Liver (tissue), 9 donors: ENCODE data around the gene ZNF331. TPM values are rescaled to one million over a fixed set of nuclear protein-coding genes. Genes with fewer than 3 reads are reported as not detected.

Experiments used
- DNase-seq: peaks from one replicate; pipeline ENCODE4 v3.0.0-alpha.2; 2017; ENCODE audit warnings: low spot score
- H3K27ac ChIP-seq, 2 donors: one replicate each; pipeline ENCODE4 v1.7.0; 2013; ENCODE audit warnings: inconsistent platforms in 2 of 2, low read length in 2 of 2, control low read depth in 1 of 2, low read depth in 1 of 2, mild to moderate bottlenecking in 1 of 2
- H3K27me3 ChIP-seq, 4 donors: one replicate each; pipeline versions ENCODE4 v1.6.1 to v1.7.0; 2013; ENCODE audit warnings: low read length in 3 of 4, inconsistent platforms in 1 of 4, mild to moderate bottlenecking in 1 of 4, moderate library complexity in 1 of 4; ENCODE audit not compliant: control insufficient read depth in 4 of 4, insufficient read depth in 4 of 4
- H3K36me3 ChIP-seq, 4 donors: one replicate each; pipeline versions ENCODE4 v1.6.1 to v1.7.0; 2013; ENCODE audit warnings: low read length in 3 of 4, mild to moderate bottlenecking in 3 of 4, low read depth in 1 of 4, moderate library complexity in 1 of 4; ENCODE audit not compliant: control insufficient read depth in 4 of 4, insufficient read depth in 3 of 4
- H3K4me1 ChIP-seq, 4 donors: one replicate each; pipeline versions ENCODE4 v1.6.1 to v1.7.0; 2013; ENCODE audit warnings: low read length in 3 of 4, mild to moderate bottlenecking in 3 of 4, moderate library complexity in 1 of 4; ENCODE audit not compliant: control insufficient read depth in 4 of 4, insufficient read depth in 4 of 4
- H3K4me3 ChIP-seq, 3 donors: one replicate each; pipeline versions ENCODE4 v1.6.1 to v1.7.0; 2013; ENCODE audit warnings: low read length in 3 of 3, control low read depth in 1 of 3, low read depth in 1 of 3, mild to moderate bottlenecking in 1 of 3
- H3K9ac ChIP-seq, 2 donors: one replicate each; pipeline ENCODE4 v1.7.0; 2013; ENCODE audit warnings: low read length in 2 of 2, mild to moderate bottlenecking in 2 of 2, moderate library complexity in 2 of 2, control low read depth in 1 of 2, low read depth in 1 of 2
- H3K9me3 ChIP-seq, 4 donors: one replicate each; pipeline versions ENCODE4 v1.6.1 to v1.7.0; 2013; ENCODE audit warnings: low read length in 3 of 4; ENCODE audit not compliant: control insufficient read depth in 4 of 4
- EGR1 ChIP-seq, 2 donors: IDR thresholded peaks; 2 replicates each; pipeline ENCODE4 v1.6.1; 2016 to 2018; ENCODE audit warnings: antibody characterized with exemption in 2 of 2, low read depth in 2 of 2
- FOXA1 ChIP-seq: IDR thresholded peaks from 2 replicates; pipeline ENCODE4 v1.6.1; 2016; ENCODE audit warnings: antibody characterized with exemption
- FOXA2 ChIP-seq: IDR thresholded peaks from 2 replicates; pipeline ENCODE4 v1.6.1; 2016; ENCODE audit warnings: antibody characterized with exemption
- GABPA ChIP-seq, 2 donors: IDR thresholded peaks in 1 of 2; conservative IDR thresholded peaks in 1 of 2; 2 replicates each; pipeline ENCODE4 v1.6.1; 2016; ENCODE audit warnings: antibody characterized with exemption in 2 of 2, mild to moderate bottlenecking in 1 of 2, moderate library complexity in 1 of 2
- HNF4A ChIP-seq, 2 donors: conservative IDR thresholded peaks; 2 replicates each; pipeline ENCODE4 v1.6.1; 2016; ENCODE audit warnings: antibody characterized with exemption in 2 of 2, mild to moderate bottlenecking in 2 of 2
- HNF4G ChIP-seq: IDR thresholded peaks from 2 replicates; pipeline ENCODE4 v1.6.1; 2016; ENCODE audit warnings: antibody characterized with exemption
- JUND ChIP-seq, 2 donors: IDR thresholded peaks; 2 replicates each; pipeline ENCODE4 v1.6.1; 2016; ENCODE audit warnings: antibody characterized with exemption in 2 of 2
- MAX ChIP-seq: IDR thresholded peaks from 2 replicates; pipeline ENCODE4 v1.6.1; 2016; ENCODE audit warnings: antibody characterized with exemption
- NR2F2 ChIP-seq: IDR thresholded peaks from 2 replicates; pipeline ENCODE4 v1.6.1; 2016; ENCODE audit warnings: antibody characterized with exemption
- RAD21 ChIP-seq, 2 donors: IDR thresholded peaks; 2 replicates each; pipeline ENCODE4 v1.6.1; 2016; ENCODE audit warnings: antibody characterized with exemption in 2 of 2, mild to moderate bottlenecking in 2 of 2
- REST ChIP-seq: IDR thresholded peaks from 2 replicates; pipeline ENCODE4 v1.6.1; 2016; ENCODE audit warnings: antibody characterized with exemption, mild to moderate bottlenecking
- RXRA ChIP-seq, 2 donors: IDR thresholded peaks; 2 replicates each; pipeline ENCODE4 v1.6.1; 2017 to 2018; ENCODE audit warnings: antibody characterized with exemption in 2 of 2, mild to moderate bottlenecking in 1 of 2
- SP1 ChIP-seq: IDR thresholded peaks from 2 replicates; pipeline ENCODE4 v1.6.1; 2018; ENCODE audit warnings: antibody characterized with exemption, mild to moderate bottlenecking
- TAF1 ChIP-seq: conservative IDR thresholded peaks from 2 replicates; pipeline ENCODE4 v1.6.1; 2016; ENCODE audit warnings: antibody characterized with exemption, mild to moderate bottlenecking
- YY1 ChIP-seq: IDR thresholded peaks from 2 replicates; pipeline ENCODE4 v1.6.1; 2016; ENCODE audit warnings: antibody characterized with exemption, mild to moderate bottlenecking
- ZBTB33 ChIP-seq: IDR thresholded peaks from 2 replicates; pipeline ENCODE4 v1.6.1; 2016; ENCODE audit warnings: antibody characterized with exemption
- WGBS: extraction: QIAGEN DNeasy Blood & Tissue Kit; methylation state at CpG from one replicate; pipeline ENCODE4 v1.1.7; 2013; 5-methylcytosine and 5-hydroxymethylcytosine counted together
- polyA plus RNA-seq, 2 donors: library from polyadenylated mRNA; stranded (reverse) in 1 of 2; unstranded in 1 of 2; fragments of 200-250 nt in 1 of 2; fragments of >200 nt in 1 of 2; fragmentation: Nextera tagmentation in 1 of 2; extraction: Ambion mirVana in 1 of 2; gene quantifications; one replicate each; pipeline versions ENCODE4 v1.2.1 to v1.2.3, GENCODE V29; 2013 to 2015
- total RNA-seq, 2 donors: library from RNA; depleted of rRNA; stranded (reverse); fragments of >200 nt; gene quantifications; one replicate each; pipeline ENCODE4 v1.2.3, GENCODE V29; 2014
- TF ChIP-seq, protein P1 (sequence below): IDR thresholded peaks from 2 replicates; pipeline ENCODE4 v1.6.1; 2016; ENCODE audit warnings: antibody characterized with exemption
- TF ChIP-seq, protein P2 (sequence below): fragments of 150-350 bp; IDR thresholded peaks from 2 replicates; pipeline ENCODE4 v1.5.1; 2017; ENCODE audit warnings: improper control_type of control experiment, low read depth, low read length; ENCODE audit not compliant: missing input control
- donor health status: healthy.
- donor health status: healthy.
- donor health status: healthy.
- donor health status: healthy.
- donor health status: healthy.

Gene ZNF331
- total and polyA plus RNA-seq, 4 donors = 2.8 to 9.7 (median 5.7) TPM

GRCh38 chr19:53595510-53595867, 57.5 kb downstream of the ZNF331 start:
- H3K4me3 ChIP-seq = no peak overlapping the region
- H3K36me3 ChIP-seq = no peaks in the 10 kb centered on the region
- H3K9ac ChIP-seq = no peak overlapping the region
- H3K27ac ChIP-seq = no peak overlapping the region
- no peaks in the 10 kb centered on the region for H3K27me3 ChIP-seq
- DNase-seq = no peak
- H3K4me1 ChIP-seq = no peaks in the 10 kb centered on the region
- TF ChIP-seq REST (no peak), GABPA (IDR thresholded peaks at IDR 0.05 in 1 of 2, conservative IDR thresholded peaks at IDR 0.05 in 1 of 2) (no peak), FOXA2 (no peak), MAX (no peak), ZBTB33 (no peak), NR2F2 (no peak), FOXA1 (no peak), RXRA (IDR thresholded peaks at IDR 0.05) (no peak), HNF4A (conservative IDR thresholded peaks at IDR 0.05) (no peak), EGR1 (IDR thresholded peaks at IDR 0.05; ENCODE audit: low read depth in 2 of 2) (no peak), RAD21 (IDR thresholded peaks at IDR 0.05) (no peak), TAF1 (no peak), YY1 (no peak), SP1 (no peak), JUND (IDR thresholded peaks at IDR 0.05) (no peak), HNF4G (no peak)
- TF ChIP-seq, protein P1, sequence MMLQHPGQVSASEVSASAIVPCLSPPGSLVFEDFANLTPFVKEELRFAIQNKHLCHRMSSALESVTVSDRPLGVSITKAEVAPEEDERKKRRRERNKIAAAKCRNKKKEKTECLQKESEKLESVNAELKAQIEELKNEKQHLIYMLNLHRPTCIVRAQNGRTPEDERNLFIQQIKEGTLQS = no peak
- TF ChIP-seq, protein P2, sequence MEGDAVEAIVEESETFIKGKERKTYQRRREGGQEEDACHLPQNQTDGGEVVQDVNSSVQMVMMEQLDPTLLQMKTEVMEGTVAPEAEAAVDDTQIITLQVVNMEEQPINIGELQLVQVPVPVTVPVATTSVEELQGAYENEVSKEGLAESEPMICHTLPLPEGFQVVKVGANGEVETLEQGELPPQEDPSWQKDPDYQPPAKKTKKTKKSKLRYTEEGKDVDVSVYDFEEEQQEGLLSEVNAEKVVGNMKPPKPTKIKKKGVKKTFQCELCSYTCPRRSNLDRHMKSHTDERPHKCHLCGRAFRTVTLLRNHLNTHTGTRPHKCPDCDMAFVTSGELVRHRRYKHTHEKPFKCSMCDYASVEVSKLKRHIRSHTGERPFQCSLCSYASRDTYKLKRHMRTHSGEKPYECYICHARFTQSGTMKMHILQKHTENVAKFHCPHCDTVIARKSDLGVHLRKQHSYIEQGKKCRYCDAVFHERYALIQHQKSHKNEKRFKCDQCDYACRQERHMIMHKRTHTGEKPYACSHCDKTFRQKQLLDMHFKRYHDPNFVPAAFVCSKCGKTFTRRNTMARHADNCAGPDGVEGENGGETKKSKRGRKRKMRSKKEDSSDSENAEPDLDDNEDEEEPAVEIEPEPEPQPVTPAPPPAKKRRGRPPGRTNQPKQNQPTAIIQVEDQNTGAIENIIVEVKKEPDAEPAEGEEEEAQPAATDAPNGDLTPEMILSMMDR = no peak
- 71% methylated on average over 9 of the region's 9 CpGs for WGBS
- peaks cover 1 to 9% (median 4%) of the 10 kb centered on the region in 4 donors for H3K9me3 ChIP-seq
